Loucy (cell line): ENCODE results near the gene SEMA5B.

Source experiments
- H2AFZ ChIP-seq: fragments of 200-600 bp; sonication (generic); 2 replicates; pipeline ENCODE4 v1.6.0; 2016; ENCODE audit warnings: antibody characterized with exemption, mild to moderate bottlenecking, low read length, moderate library complexity
- H3F3A ChIP-seq: fragments of 200-600 bp; 2 replicates; pipeline ENCODE4 v1.6.0; 2016; ENCODE audit warnings: antibody characterized with exemption, low read depth, mild to moderate bottlenecking
- H3K27me3 ChIP-seq: fragments of 200-600 bp; sonication (generic); 2 replicates; pipeline ENCODE4 v1.6.1; 2014; ENCODE audit warnings: low read length, mild to moderate bottlenecking; ENCODE audit not compliant: insufficient read depth, poor library complexity, severe bottlenecking
- H3K36me3 ChIP-seq: fragments of 200-600 bp; sonication (generic); 2 replicates; pipeline ENCODE4 v1.6.1; 2016; ENCODE audit warnings: low read length; ENCODE audit not compliant: insufficient read depth
- H3K4me1 ChIP-seq: fragments of 200-600 bp; sonication (generic); 2 replicates; pipeline ENCODE4 v1.5.1; 2014; ENCODE audit warnings: low read length, mild to moderate bottlenecking; ENCODE audit not compliant: insufficient read depth, poor library complexity, severe bottlenecking
- H3K4me2 ChIP-seq: fragments of 200-600 bp; sonication (generic); 2 replicates; pipeline ENCODE4 v1.6.0; 2014; ENCODE audit warnings: antibody characterized with exemption, low read length, low read depth, mild to moderate bottlenecking; ENCODE audit not compliant: poor library complexity, severe bottlenecking
- H3K4me3 ChIP-seq: fragments of 200-600 bp; sonication (generic); 2 replicates; pipeline ENCODE4 v1.5.1; 2014; ENCODE audit warnings: low read length, mild to moderate bottlenecking, mixed read lengths; ENCODE audit not compliant: poor library complexity, severe bottlenecking
- H3K79me2 ChIP-seq: fragments of 200-600 bp; sonication (generic); 2 replicates; pipeline ENCODE4 v1.6.1; 2014; ENCODE audit warnings: low read length; ENCODE audit not compliant: insufficient read depth
- H3K9ac ChIP-seq: fragments of 200-600 bp; sonication (generic); 2 replicates; pipeline ENCODE4 v1.6.0; 2014; ENCODE audit warnings: mild to moderate bottlenecking, low read depth, low read length, moderate library complexity; ENCODE audit not compliant: poor library complexity, severe bottlenecking
- H3K9me2 ChIP-seq: fragments of 200-600 bp; sonication (generic); replicated peaks from 2 replicates; pipeline ENCODE4 v1.6.1; 2016; ENCODE audit warnings: low read depth, low read length, mixed read lengths
- H3K9me3 ChIP-seq: fragments of 200-600 bp; sonication (generic); 2 replicates; pipeline ENCODE4 v1.6.1; 2014; ENCODE audit warnings: mild to moderate bottlenecking, antibody characterized with exemption, low read length, low read depth; ENCODE audit not compliant: insufficient read depth
- H4K20me1 ChIP-seq: fragments of 200-600 bp; sonication (generic); 2 replicates; pipeline ENCODE4 v1.6.0; 2014; ENCODE audit warnings: antibody characterized with exemption, low read length, mild to moderate bottlenecking; ENCODE audit not compliant: insufficient read depth, poor library complexity, severe bottlenecking
- CTCF ChIP-seq: fragments of 200-600 bp; sonication (generic); conservative IDR thresholded peaks from 2 replicates; pipeline ENCODE4 v1.5.1; 2014; ENCODE audit warnings: mild to moderate bottlenecking, antibody characterized with exemption, low read length
- EZH2phosphoT487 ChIP-seq: fragments of 200-600 bp; IDR thresholded peaks from 2 replicates; pipeline ENCODE4 v1.6.1; 2018; ENCODE audit warnings: antibody characterized with exemption, mild to moderate bottlenecking, moderate library complexity, borderline replicate concordance

SEMA5B gene

GRCh38 chr3:123021388-123021787 is 6.2 kb downstream of the SEMA5B start:
- Histone ChIP-seq H3K27me3 (no peaks in the 10 kb centered on the region), H4K20me1 (no peaks in the 10 kb centered on the region), H3K9me3 (no peaks in the 10 kb centered on the region), H3K4me1 (no peaks in the 10 kb centered on the region), H3K4me3 (no peak overlapping the region), H3K36me3 (no peaks in the 10 kb centered on the region), H3K9me2 (no peaks in the 10 kb centered on the region), H3K9ac (no peak overlapping the region), H3K79me2 (no peaks in the 10 kb centered on the region), H3K4me2 (no peak overlapping the region), H3F3A (no peaks in the 10 kb centered on the region), H2AFZ (no peak overlapping the region)
- TF ChIP-seq EZH2phosphoT487 (no peak), CTCF (no peak)

GRCh38 chr3:123020709-123021108 is 6.9 kb downstream of the SEMA5B start:
- no peaks in the 10 kb centered on the region for H4K20me1 ChIP-seq
- H2AFZ ChIP-seq, result no peak overlapping the region
- no peaks in the 10 kb centered on the region for H3K9me3 ChIP-seq
- H3K9me2 ChIP-seq, result no peaks in the 10 kb centered on the region
- no peaks in the 10 kb centered on the region for H3K79me2 ChIP-seq
- H3K4me1 ChIP-seq, result no peaks in the 10 kb centered on the region
- no peak overlapping the region for H3K9ac ChIP-seq
- no peak overlapping the region for H3K4me2 ChIP-seq
- no peaks in the 10 kb centered on the region for H3K36me3 ChIP-seq
- TF ChIP-seq CTCF (no peak), EZH2phosphoT487 (no peak)
- H3F3A ChIP-seq, result no peaks in the 10 kb centered on the region
- H3K27me3 ChIP-seq, result no peaks in the 10 kb centered on the region
- no peak overlapping the region for H3K4me3 ChIP-seq

- no peak overlapping the region for H3K4me3 ChIP-seq
- H3K9ac ChIP-seq, result no peak overlapping the region
- H3K4me2 ChIP-seq, result no peak overlapping the region
- no peaks in the 10 kb centered on the region for H3K36me3 ChIP-seq
- H3F3A ChIP-seq, result no peaks in the 10 kb centered on the region
- no peaks in the 10 kb centered on the region for H3K79me2 ChIP-seq
- no peak for TF ChIP-seq CTCF
- no peak for TF ChIP-seq EZH2phosphoT487
- no peaks in the 10 kb centered on the region for H4K20me1 ChIP-seq
- no peaks in the 10 kb centered on the region for H3K9me2 ChIP-seq
- no peaks in the 10 kb centered on the region for H3K27me3 ChIP-seq
- H3K4me1 ChIP-seq, result no peaks in the 10 kb centered on the region
- H3K9me3 ChIP-seq, result no peaks in the 10 kb centered on the region
- H2AFZ ChIP-seq, result no peak overlapping the region
These were observed 8.0 kb downstream of the SEMA5B start for GRCh38 chr3:123019591-123019990.
